Hepatocyte (in vitro differentiated cells): ENCODE measurements around the gene TGM4. TPM values are rescaled to one million over a fixed set of nuclear protein-coding genes. Genes with fewer than 3 reads are reported as not detected.

Experiments
- DNase-seq: peaks from one replicate; pipeline ENCODE4 v3.0.0-alpha.2; 2016; ENCODE audit warnings: low spot score
- H2AFZ ChIP-seq: fragments of 200-600 bp; sonication (generic); 2 replicates; pipeline ENCODE4 v1.6.0; 2016; ENCODE audit warnings: antibody characterized with exemption, mild to moderate bottlenecking
- H3K27ac ChIP-seq: fragments of 200-600 bp; sonication (generic); 2 replicates; pipeline ENCODE4 v1.5.1; 2016; ENCODE audit warnings: mild to moderate bottlenecking
- H3K27me3 ChIP-seq: fragments of 200-600 bp; sonication (generic); 2 replicates; pipeline ENCODE4 v1.6.1; 2016
- H3K36me3 ChIP-seq: fragments of 200-600 bp; sonication (generic); replicated peaks from 2 replicates; pipeline ENCODE4 v1.5.1; 2016; ENCODE audit warnings: low read depth; ENCODE audit not compliant: insufficient read depth
- H3K4me1 ChIP-seq: fragments of 200-600 bp; sonication (generic); 2 replicates; pipeline ENCODE4 v1.5.1; 2016; ENCODE audit warnings: mild to moderate bottlenecking, moderate library complexity; ENCODE audit not compliant: insufficient read depth
- H3K4me2 ChIP-seq: fragments of 200-600 bp; sonication (generic); 2 replicates; pipeline ENCODE4 v1.6.0; 2016
- H3K4me3 ChIP-seq: fragments of 200-600 bp; sonication (generic); 2 replicates; pipeline ENCODE4 v1.5.1; 2016; ENCODE audit warnings: mild to moderate bottlenecking
- H3K79me2 ChIP-seq: fragments of 200-600 bp; sonication (generic); 2 replicates; pipeline ENCODE4 v1.6.0; 2017; ENCODE audit warnings: mild to moderate bottlenecking
- H3K9me2 ChIP-seq: fragments of 200-600 bp; sonication (generic); replicated peaks from 2 replicates; pipeline ENCODE4 v1.6.0; 2017; ENCODE audit warnings: mild to moderate bottlenecking; ENCODE audit not compliant: insufficient read depth
- H3K9me3 ChIP-seq: fragments of 200-600 bp; sonication (generic); 2 replicates; pipeline ENCODE4 v1.5.1; 2016; ENCODE audit warnings: low read depth, mild to moderate bottlenecking
- H4K20me1 ChIP-seq: fragments of 200-600 bp; sonication (generic); 2 replicates; pipeline ENCODE4 v1.6.0; 2016; ENCODE audit warnings: mild to moderate bottlenecking; ENCODE audit not compliant: insufficient read depth, poor library complexity, severe bottlenecking
- EZH2 ChIP-seq: fragments of 200-600 bp; sonication (generic); IDR thresholded peaks from 2 replicates; pipeline ENCODE4 v1.6.1; 2016; ENCODE audit warnings: antibody characterized with exemption, mild to moderate bottlenecking, borderline replicate concordance
- EZH2phosphoT487 ChIP-seq: fragments of 200-600 bp; sonication (generic); IDR thresholded peaks from one replicate; pipeline ENCODE4 v1.6.1; 2018; ENCODE audit warnings: antibody characterized with exemption, mild to moderate bottlenecking, low read depth, moderate library complexity; ENCODE audit not compliant: unreplicated experiment, severe bottlenecking
- WGBS: methylation state at CpG from one replicate; pipeline ENCODE4 v1.1.6; 2016; ENCODE audit warnings: low lambda C conversion rate; ENCODE audit errors: missing lambda C conversion rate; 5-methylcytosine and 5-hydroxymethylcytosine counted together
- microRNA counts: library from miRNA; unstranded; fragments of <30 nt; microRNA quantifications from one replicate; lab custom pipeline; 2017
- polyA plus RNA-seq: library from polyadenylated mRNA; unstranded; fragments of >200 nt; fragmentation: Nextera tagmentation; extraction: Ambion mirVana; gene quantifications from 2 replicates; pipeline ENCODE4 v1.2.1, GENCODE V29; 2016
- total RNA-seq: library from RNA; depleted of rRNA; stranded (reverse); fragments of >200 nt; gene quantifications from 2 replicates; pipeline ENCODE4 v1.2.3, GENCODE V29; 2014
- TF ChIP-seq, protein P1 (sequence below): fragments of 200-600 bp; sonication (generic); IDR thresholded peaks from 2 replicates; pipeline ENCODE4 v1.5.1; 2016; ENCODE audit warnings: antibody characterized with exemption, mild to moderate bottlenecking; ENCODE audit not compliant: poor library complexity

The TGM4 gene
- total and polyA plus RNA-seq, 2 experiments from 2014 or later: 0.43 TPM; not detected in 1

- H3K4me2 ChIP-seq: no peak overlapping the region
- no peaks in the 10 kb centered on the region for H3K9me3 ChIP-seq
- WGBS: 85% methylated on average over 6 of the region's 6 CpGs
- TF ChIP-seq EZH2 (no peak), EZH2phosphoT487 (no peak)
- TF ChIP-seq, protein P1, sequence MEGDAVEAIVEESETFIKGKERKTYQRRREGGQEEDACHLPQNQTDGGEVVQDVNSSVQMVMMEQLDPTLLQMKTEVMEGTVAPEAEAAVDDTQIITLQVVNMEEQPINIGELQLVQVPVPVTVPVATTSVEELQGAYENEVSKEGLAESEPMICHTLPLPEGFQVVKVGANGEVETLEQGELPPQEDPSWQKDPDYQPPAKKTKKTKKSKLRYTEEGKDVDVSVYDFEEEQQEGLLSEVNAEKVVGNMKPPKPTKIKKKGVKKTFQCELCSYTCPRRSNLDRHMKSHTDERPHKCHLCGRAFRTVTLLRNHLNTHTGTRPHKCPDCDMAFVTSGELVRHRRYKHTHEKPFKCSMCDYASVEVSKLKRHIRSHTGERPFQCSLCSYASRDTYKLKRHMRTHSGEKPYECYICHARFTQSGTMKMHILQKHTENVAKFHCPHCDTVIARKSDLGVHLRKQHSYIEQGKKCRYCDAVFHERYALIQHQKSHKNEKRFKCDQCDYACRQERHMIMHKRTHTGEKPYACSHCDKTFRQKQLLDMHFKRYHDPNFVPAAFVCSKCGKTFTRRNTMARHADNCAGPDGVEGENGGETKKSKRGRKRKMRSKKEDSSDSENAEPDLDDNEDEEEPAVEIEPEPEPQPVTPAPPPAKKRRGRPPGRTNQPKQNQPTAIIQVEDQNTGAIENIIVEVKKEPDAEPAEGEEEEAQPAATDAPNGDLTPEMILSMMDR: no peak
- H2AFZ ChIP-seq: no peak overlapping the region
- H3K36me3 ChIP-seq: no peaks in the 10 kb centered on the region
- H3K4me1 ChIP-seq: peaks cover 5% of the 10 kb centered on the region
- H3K9me2 ChIP-seq: no peaks in the 10 kb centered on the region
- peaks cover 5% of the 10 kb centered on the region for H4K20me1 ChIP-seq
- H3K27ac ChIP-seq: no peak overlapping the region
- peaks cover 90% of the 10 kb centered on the region for H3K79me2 ChIP-seq
- H3K27me3 ChIP-seq: no peaks in the 10 kb centered on the region
- no peak overlapping the region for H3K4me3 ChIP-seq
- DNase-seq: no peak
Observed at GRCh38 chr3:44962621-44963393, 88.4 kb downstream of the TGM4 start.

- Histone ChIP-seq H3K9me3 (no peaks in the 10 kb centered on the region), H3K27ac (no peak overlapping the region), H4K20me1 (peaks cover 8% of the 10 kb centered on the region), H3K4me3 (no peak overlapping the region), H3K4me2 (no peak overlapping the region), H3K36me3 (no peaks in the 10 kb centered on the region), H3K79me2 (peaks cover 90% of the 10 kb centered on the region), H2AFZ (no peak overlapping the region), H3K27me3 (no peaks in the 10 kb centered on the region), H3K9me2 (no peaks in the 10 kb centered on the region), H3K4me1 (peaks cover 5% of the 10 kb centered on the region)
- no peak for TF ChIP-seq EZH2phosphoT487
- TF ChIP-seq EZH2: no peak
- TF ChIP-seq, protein P1: no peak
- 88% methylated on average over 4 of the region's 4 CpGs for WGBS
- DNase-seq: no peak
Observed at GRCh38 chr3:44963571-44964325, 89.3 kb downstream of the TGM4 start.

MicroRNA genes within 50 kb of the gene (microRNA counts, 767-probe panel; counts per million panel counts)
- not detected for microRNA hsa-miR-564 (lab: Ali Mortazavi, UCI)

Other genes starting within 250 kb of the TGM4 start
- gene ZNF197, start 249.6 kb upstream of the TGM4 start, total RNA-seq: 17.1 and 17.5 TPM in 2 replicates
- gene ZNF197, start 249.6 kb upstream of the TGM4 start, polyA plus RNA-seq: 5.3 and 7.1 TPM in 2 replicates
- 9.6 and 15.3 TPM in 2 replicates for gene ZNF35, start 225.9 kb upstream of the TGM4 start, total RNA-seq
- 3.4 and 4.2 TPM in 2 replicates for gene ZNF35, start 225.9 kb upstream of the TGM4 start, polyA plus RNA-seq
- gene ZNF502, start 161.9 kb upstream of the TGM4 start, total RNA-seq: 1.8 and 3.3 TPM in 2 replicates
- gene ZNF502, start 161.9 kb upstream of the TGM4 start, polyA plus RNA-seq: 1.2 and 2.6 TPM in 2 replicates
- gene ZNF501, start 145.0 kb upstream of the TGM4 start, total RNA-seq: 2.6 and 7.3 TPM in 2 replicates
- gene ZNF501, start 145.0 kb upstream of the TGM4 start, polyA plus RNA-seq: 1.6 and 4.8 TPM in 2 replicates
- gene KIAA1143, start 113.0 kb upstream of the TGM4 start, total RNA-seq: 24.0 and 25.1 TPM in 2 replicates
- gene KIAA1143, start 113.0 kb upstream of the TGM4 start, polyA plus RNA-seq: 11.4 and 11.5 TPM in 2 replicates
- 2.7 and 4.1 TPM in 2 replicates for gene KIF15, start 112.8 kb upstream of the TGM4 start, total RNA-seq
- gene KIF15, start 112.8 kb upstream of the TGM4 start, polyA plus RNA-seq: 1.4 and 2.6 TPM in 2 replicates
- 14.7 and 16.9 TPM in 2 replicates for gene TMEM42, start 12.7 kb upstream of the TGM4 start, total RNA-seq
- gene TMEM42, start 12.7 kb upstream of the TGM4 start, polyA plus RNA-seq: 16.7 and 22.2 TPM in 2 replicates
- 60.3 and 71.2 TPM in 2 replicates for gene ZDHHC3, start 101.6 kb downstream of the TGM4 start, total RNA-seq
- 59.5 and 62.0 TPM in 2 replicates for gene ZDHHC3, start 101.6 kb downstream of the TGM4 start, polyA plus RNA-seq
- gene EXOSC7, start 101.6 kb downstream of the TGM4 start, total RNA-seq: 46.7 and 53.3 TPM in 2 replicates
- gene EXOSC7, start 101.6 kb downstream of the TGM4 start, polyA plus RNA-seq: 55.8 and 61.3 TPM in 2 replicates
- gene CLEC3B, start 151.7 kb downstream of the TGM4 start, total RNA-seq: 0.64 and 1.3 TPM in 2 replicates
- gene CLEC3B, start 151.7 kb downstream of the TGM4 start, polyA plus RNA-seq: 1.7 and 2.6 TPM in 2 replicates